HepG2 (cell line): ENCODE data around the gene AK4. TPM values are rescaled to one million over a fixed set of nuclear protein-coding genes. Genes with fewer than 3 reads are reported as not detected.

Experiments used
- ATAC-seq: fragments of 200-7000 bp; cut with Tn5 transposase; 3 replicates; pipeline ENCODE4 v1.9.1; 2020; ENCODE audit warnings: mild to moderate bottlenecking, moderate library complexity
- BruUV-seq: library from RNA; stranded (reverse); fragments of 400-500 nt; replicated peaks from 2 replicates; lab custom pipeline; 2021; lab: Mats Ljungman, UMichigan
- CTCF ChIA-PET: fragments of 300-600 bp; formaldehyde crosslinking; extraction: SDS; loops from one replicate; lab custom pipeline; 2021; ENCODE audit warnings: low total read pairs, inconsistent platforms, low intra/inter-chr PET ratio; lab: Yijun Ruan, JAX
- POLR2A ChIA-PET: fragments of 350-600 bp; sonication (Branson Sonifier 250); formaldehyde crosslinking; loops from one replicate; lab custom pipeline; 2020; ENCODE audit warnings: antibody characterized with exemption, inconsistent platforms; lab: Yijun Ruan, JAX
- DNase-seq: peaks from one replicate; pipeline ENCODE4 v3.0.0-alpha.2; 2015; ENCODE audit warnings: low spot score
- FAIRE-seq: peaks from 3 replicates; lab custom pipeline; 2011; peaks lifted over from hg19 to GRCh38; lab: Jason Lieb, UNC
- H2AFZ ChIP-seq: one replicate; pipeline ENCODE4 v1.6.1; 2011; ENCODE audit warnings: low read length, inconsistent platforms
- H3K27ac ChIP-seq: fragments of 300-600 bp; 3 replicates; pipeline ENCODE4 v1.8.0; 2011; ENCODE audit warnings: mixed run types, mild to moderate bottlenecking, mixed read lengths, low read length, inconsistent platforms; ENCODE audit not compliant: insufficient read depth; ENCODE audit errors: extremely low read length
- H3K27me3 ChIP-seq, 2 experiments: fragments of 200-600 bp in 1 of 2; 2 replicates in 1 of 2; 3 replicates in 1 of 2; pipeline versions ENCODE4 v1.6.0 to v1.8.0; 2011; ENCODE audit warnings: low read length in 2 of 2, mild to moderate bottlenecking in 2 of 2, moderate library complexity in 2 of 2, inconsistent platforms in 1 of 2; ENCODE audit not compliant: insufficient read depth in 2 of 2, control insufficient read depth in 1 of 2
- H3K36me3 ChIP-seq, 2 experiments: fragments of 200-600 bp in 1 of 2; replicated peaks in 1 of 2; 2 replicates in 1 of 2; 3 replicates in 1 of 2; pipeline versions ENCODE4 v1.5.1 to v1.8.0; 2011; ENCODE audit warnings: low read length in 2 of 2, inconsistent platforms in 1 of 2; ENCODE audit not compliant: insufficient read depth in 2 of 2, control insufficient read depth in 1 of 2
- H3K4me1 ChIP-seq: 2 replicates; pipeline ENCODE4 v1.5.1; 2012; ENCODE audit warnings: low read length, inconsistent platforms; ENCODE audit not compliant: insufficient read depth
- H3K4me2 ChIP-seq: 2 replicates; pipeline ENCODE4 v1.6.0; 2011; ENCODE audit warnings: low read depth, low read length, inconsistent platforms
- H3K4me3 ChIP-seq, 3 experiments: fragments of 200-600 bp in 1 of 3; sonication (generic), shearing (Covaris generic) in 1 of 3; replicated peaks in 1 of 3; 2 replicates each; pipeline ENCODE4 v1.5.1; 2011 to 2016; ENCODE audit warnings: low read length in 3 of 3, inconsistent platforms in 2 of 3, low read depth in 2 of 3, mild to moderate bottlenecking in 2 of 3, control low read depth in 1 of 3, mixed read lengths in 1 of 3; ENCODE audit not compliant: insufficient read depth in 1 of 3
- H3K79me2 ChIP-seq: one replicate; pipeline ENCODE4 v1.6.1; 2011; ENCODE audit warnings: low read length, inconsistent platforms; ENCODE audit not compliant: insufficient read depth
- H3K9ac ChIP-seq: 2 replicates; pipeline ENCODE4 v1.6.0; 2011; ENCODE audit warnings: mild to moderate bottlenecking, low read depth, low read length, inconsistent platforms; ENCODE audit not compliant: insufficient read depth
- H3K9me3 ChIP-seq: 2 replicates; pipeline ENCODE4 v1.5.1; 2012; ENCODE audit warnings: mild to moderate bottlenecking, low read length
- H4K20me1 ChIP-seq: 2 replicates; pipeline ENCODE4 v1.6.0; 2011; ENCODE audit warnings: inconsistent platforms, mild to moderate bottlenecking, low read length, moderate library complexity; ENCODE audit not compliant: insufficient read depth
- ATF2 ChIP-seq: sonication (generic); formaldehyde crosslinking; IDR thresholded peaks from 2 replicates; pipeline ENCODE4 v1.4.0; 2020; ENCODE audit warnings: missing genetic modification reagents
- CEBPZ ChIP-seq: IDR thresholded peaks from 2 replicates; pipeline ENCODE4 v1.6.1; 2012; ENCODE audit warnings: low read length, improper control_type of control experiment
- IRF9 ChIP-seq: sonication (generic); formaldehyde crosslinking; IDR thresholded peaks from 2 replicates; pipeline ENCODE4 v1.8.0; 2022; ENCODE audit warnings: missing genetic modification reagents, mild to moderate bottlenecking, borderline replicate concordance
- MBNL3 ChIP-seq: fragments of 250-450 bp; sonication (Bioruptor Pico); conservative IDR thresholded peaks from 2 replicates; pipeline ENCODE4 v1.8.0; 2022; ENCODE audit warnings: mild to moderate bottlenecking, inconsistent platforms
- PHF8 ChIP-seq: sonication (generic); formaldehyde crosslinking; IDR thresholded peaks from 2 replicates; pipeline ENCODE4 v1.5.0; 2020; ENCODE audit warnings: missing genetic modification reagents
- RCOR2 ChIP-seq: IDR thresholded peaks from 2 replicates; pipeline ENCODE4 v1.6.1; 2016; ENCODE audit warnings: missing biosample characterization, missing genetic modification reagents
- TBX2 ChIP-seq: sonication (generic); formaldehyde crosslinking; IDR thresholded peaks from 2 replicates; pipeline ENCODE4 v1.5.0; 2020; ENCODE audit warnings: missing genetic modification reagents, mild to moderate bottlenecking, borderline replicate concordance
- TMF1 ChIP-seq: sonication (generic); formaldehyde crosslinking; IDR thresholded peaks from 2 replicates; pipeline ENCODE4 v1.8.1; 2022; ENCODE audit warnings: low read depth, missing genetic modification reagents
- ZFP36L1 ChIP-seq: sonication (generic); formaldehyde crosslinking; IDR thresholded peaks from 2 replicates; pipeline ENCODE4 v1.8.0; 2022; ENCODE audit warnings: mild to moderate bottlenecking, missing genetic modification reagents, moderate library complexity
- ZFX ChIP-seq: sonication (generic); formaldehyde crosslinking; IDR thresholded peaks from 2 replicates; pipeline ENCODE4 v1.4.0; 2020; ENCODE audit warnings: mild to moderate bottlenecking, low read depth, missing genetic modification reagents, moderate library complexity
- ZMYM3 ChIP-seq: sonication (generic); formaldehyde crosslinking; IDR thresholded peaks from 2 replicates; pipeline ENCODE4 v1.5.1; 2020; ENCODE audit warnings: mild to moderate bottlenecking, missing genetic modification reagents
- ZNF343 ChIP-seq: sonication (generic); formaldehyde crosslinking; IDR thresholded peaks from 2 replicates; pipeline ENCODE4 v1.4.0; 2020; ENCODE audit warnings: mild to moderate bottlenecking, missing genetic modification reagents
- ZNF44 ChIP-seq: sonication (generic); formaldehyde crosslinking; IDR thresholded peaks from 2 replicates; pipeline ENCODE4 v1.5.1; 2020; ENCODE audit warnings: mild to moderate bottlenecking, missing genetic modification reagents
- ZNF441 ChIP-seq: sonication (generic); formaldehyde crosslinking; IDR thresholded peaks from 2 replicates; pipeline ENCODE4 v1.7.0; 2021; ENCODE audit warnings: missing genetic modification reagents, borderline replicate concordance
- ZNF569 ChIP-seq: sonication (generic); formaldehyde crosslinking; IDR thresholded peaks from 2 replicates; pipeline ENCODE4 v1.5.0; 2020; ENCODE audit warnings: mild to moderate bottlenecking, missing genetic modification reagents, moderate library complexity, borderline replicate concordance
- ZNF614 ChIP-seq: IDR thresholded peaks from 2 replicates; pipeline ENCODE4 v1.6.1; 2018; ENCODE audit warnings: missing biosample characterization, missing genetic modification reagents, inconsistent platforms, borderline replicate concordance
- ZNF776 ChIP-seq: sonication (generic); formaldehyde crosslinking; IDR thresholded peaks from 2 replicates; pipeline ENCODE4 v1.4.0; 2020; ENCODE audit warnings: mild to moderate bottlenecking, missing genetic modification reagents
- WGBS: methylation state at CpG from one replicate; pipeline ENCODE4 v1.1.6; 2017; ENCODE audit warnings: low lambda C conversion rate; 5-methylcytosine and 5-hydroxymethylcytosine counted together
- in situ Hi-C: cut with HindIII; loops from 2 replicates; pipeline ENCODE4 v1.10.0; 2017; ENCODE audit warnings: low pct_unique_long_range_greater_than_20kb; ENCODE audit not compliant: extremely low pct_ligation_motif_present
- intact Hi-C: fragments of 100-400 bp; cut with micrococcal nuclease; formaldehyde crosslinking; loops from one replicate; pipeline ENCODE4 v1.10.0; 2022; ENCODE audit not compliant: unreplicated experiment
- polyA plus RNA-seq, 8 experiments: library from polyadenylated mRNA; depleted of rRNA in 3 of 8; stranded (reverse) in 7 of 8; unstranded in 1 of 8; fragments of >200 nt; fragmentation: Illumina TruSeq in 4 of 8; extraction: Trizol in 4 of 8; gene quantifications; 2 replicates each; pipeline versions ENCODE4 v1.2.1 to v1.2.3, GENCODE V29; 2011 to 2016; ENCODE audit warnings: low read depth in 4 of 8, missing spikeins in 1 of 8, mixed read lengths in 1 of 8; ENCODE audit not compliant: insufficient read depth in 1 of 8
- total RNA-seq, 5 experiments: library from RNA; depleted of rRNA; stranded (reverse); fragments of >200 nt; fragmentation: Illumina TruSeq; extraction: Trizol; gene quantifications; 2 replicates each; pipeline ENCODE4 v1.2.3, GENCODE V29; 2016; ENCODE audit warnings: low read depth in 1 of 5

The AK4 gene
- total and polyA plus RNA-seq, 2 of the 13 experiments (the other 11 are each of a cell fraction or from before 2014, with no cell fraction given): 110 to 160 TPM

GRCh38 chr1:65253800-65254319 lies 105.9 kb downstream of the AK4 start:
- CTCF ChIA-PET: interaction anchor here (0.8 kb wide), 1 partner anchor 434 kb away, joined by 3 read pairs; no protein-coding TSS in a partner anchor
- POLR2A ChIA-PET: interaction anchor here (0.8 to 1.7 kb wide), 2 partner anchors 12 to 17 kb away, joined by 4 to 6 read pairs; no protein-coding TSS in a partner anchor
- peak overlapping the region; percentile 55; the same call in 1 of the 2 replicates for H3K9ac ChIP-seq
- H4K20me1 ChIP-seq: no peaks in the 10 kb centered on the region
- no peak for FAIRE-seq
- H3K79me2 ChIP-seq: no peaks in the 10 kb centered on the region
- no peaks in the 10 kb centered on the region for H3K36me3 ChIP-seq
- H3K4me1 ChIP-seq: peaks cover 22% of the 10 kb centered on the region
- H3K27ac ChIP-seq: no peak overlapping the region
- in situ Hi-C loops (loop anchor here (10.0 kb wide), 1 partner anchor 161 kb away; no protein-coding TSS in a partner anchor), intact Hi-C loops (loop anchor here (5.0 kb wide), 1 partner anchor 168 kb away; the partner anchor contains the start of genes LEPR and LEPROT)
- BruUV-seq: no TSS peak
- 4% methylated on average over 8 of the region's 15 CpGs for WGBS
- peak overlapping the region; percentile 93 for H3K4me2 ChIP-seq
- H3K9me3 ChIP-seq: no peaks in the 10 kb centered on the region
- H2AFZ ChIP-seq: peak overlapping the region; percentile 80
- H3K27me3 ChIP-seq: no peaks in the 10 kb centered on the region; a peak in 1 of 5 replicates
- no peak for DNase-seq
- H3K4me3 ChIP-seq: peak overlapping the region; percentile 69 to 88 (median 69)
- ATAC-seq: no peak
- TF ChIP-seq ZMYM3 (CRISPR knock-in tag) (peak; percentile 75), ZNF441 (CRISPR knock-in tag) (no peak), ZFX (CRISPR knock-in tag) (no peak), ZFP36L1 (CRISPR knock-in tag) (0 out of 2 replicates have a peak, but pooled peaks have one; percentile 39), ZNF343 (CRISPR knock-in tag) (no peak), ZNF44 (CRISPR knock-in tag) (0 out of 2 replicates have a peak, but pooled peaks have one; percentile 10), ZNF776 (CRISPR knock-in tag) (no peak), PHF8 (CRISPR knock-in tag) (0 out of 2 replicates have a peak, but pooled peaks have one; percentile 10), ZNF614 (no peak), TBX2 (CRISPR knock-in tag) (0 out of 2 replicates have a peak, but pooled peaks have one; percentile 12), ATF2 (0 out of 2 replicates have a peak, but pooled peaks have one; percentile 6), CEBPZ (no peak), ZNF569 (CRISPR knock-in tag) (no peak), IRF9 (CRISPR knock-in tag) (no peak), RCOR2 (CRISPR knock-in tag) (peak; percentile 20; the same call in 1 of the 2 replicates), TMF1 (CRISPR knock-in tag) (peak; percentile 9; the same call in 1 of the 2 replicates), MBNL3 (CRISPR knock-in tag) (no peak)
